GM19328 (cell line): Measurements from ENCODE around the gene CASD1.

Experiments used
- ATAC-seq: cut with Tn5 transposase; IDR thresholded peaks from one replicate; pipeline ENCODE4 v1.9.1; 2021; ENCODE audit warnings: mild to moderate bottlenecking, moderate library complexity; ENCODE audit not compliant: unreplicated experiment

Gene CASD1

GRCh38 chr7:94578614-94579013 lies 69.0 kb downstream of the CASD1 start:
- no peak for ATAC-seq

GRCh38 chr7:94579470-94579869 lies 69.9 kb downstream of the CASD1 start:
- ATAC-seq = no peak

- ATAC-seq = no peak
Measured at GRCh38 chr7:94580601-94581000, 71.0 kb downstream of the CASD1 start.

- no peak for ATAC-seq
Measured at GRCh38 chr7:94584113-94584512, 74.5 kb downstream of the CASD1 start.

- no peak for ATAC-seq
Measured at GRCh38 chr7:94588075-94588474, 78.5 kb downstream of the CASD1 start.

- ATAC-seq = no peak
Measured at GRCh38 chr7:94590526-94591162, 81.0 kb downstream of the CASD1 start.

GRCh38 chr7:94591176-94591575 lies 81.6 kb downstream of the CASD1 start:
- ATAC-seq = no peak

GRCh38 chr7:94594882-94595281 lies 85.3 kb downstream of the CASD1 start:
- ATAC-seq = no peak

- no peak for ATAC-seq
Measured at GRCh38 chr7:94595717-94596116, 86.1 kb downstream of the CASD1 start.

GRCh38 chr7:94600267-94600666 lies 90.7 kb downstream of the CASD1 start:
- no peak for ATAC-seq

GRCh38 chr7:94602181-94602580 lies 92.6 kb downstream of the CASD1 start:
- no peak for ATAC-seq

GRCh38 chr7:94605031-94605430 lies 95.4 kb downstream of the CASD1 start:
- no peak for ATAC-seq
